GM12892 (cell line): ENCODE measurements around the gene RBP5. TPM values are rescaled to one million over a fixed set of nuclear protein-coding genes. Genes with fewer than 3 reads are reported as not detected.

Experiments used
- DNase-seq: peaks from one replicate; pipeline ENCODE4 v3.0.0; 2011; ENCODE audit not compliant: insufficient read length
- FAIRE-seq: peaks from 2 replicates; lab custom pipeline; 2011; peaks lifted over from hg19 to GRCh38; lab: Jason Lieb, UNC
- POLR2A ChIP-seq: IDR thresholded peaks from 2 replicates; pipeline ENCODE4 v1.6.1; 2011; ENCODE audit warnings: low read depth, low read length, control low read depth
- POLR2AphosphoS5 ChIP-seq: IDR thresholded peaks from 2 replicates; pipeline ENCODE4 v1.6.1; 2011; ENCODE audit warnings: low read depth, low read length, control low read depth
- TAF1 ChIP-seq: IDR thresholded peaks from 2 replicates; pipeline ENCODE4 v1.6.1; 2011; ENCODE audit warnings: low read depth, mild to moderate bottlenecking, control low read depth, low read length, borderline replicate concordance
- polyA plus RNA-seq: library from polyadenylated mRNA; unstranded; fragments of >200 nt; gene quantifications from one replicate; pipeline ENCODE4 v1.2.1, GENCODE V29; 2012; ENCODE audit warnings: missing spikeins, inconsistent platforms; ENCODE audit not compliant: missing spikeins

RBP5 gene
- polyA plus RNA-seq, result 3.9 TPM

- no peak for FAIRE-seq
- no peak for DNase-seq
- TF ChIP-seq TAF1 (no peak), POLR2A (no peak), POLR2AphosphoS5 (no peak)
These were observed at the start of gene RBP5 for GRCh38 chr12:7128681-7129286. RBP5 (minus strand) TSS chr12:7128889; CDS start chr12:7128775, 114 bp downstream.

GRCh38 chr12:7178481-7178880, 49.8 kb upstream of the RBP5 start:
- no peak for TF ChIP-seq POLR2A
- FAIRE-seq, result no peak
- DNase-seq, result no peak

- FAIRE-seq (no peak), DNase-seq (no peak)
- TF ChIP-seq POLR2A (no peak), POLR2AphosphoS5 (no peak)
These were observed 47.9 kb upstream of the RBP5 start for GRCh38 chr12:7176595-7176994.

GRCh38 chr12:7175493-7175892, 46.8 kb upstream of the RBP5 start:
- TF ChIP-seq TAF1, result no peak
- no peak for FAIRE-seq
- no peak for DNase-seq

- no peak for DNase-seq
- TF ChIP-seq POLR2A, result no peak
- no peak for TF ChIP-seq TAF1
- TF ChIP-seq POLR2AphosphoS5, result no peak
- no peak for FAIRE-seq
These were observed 43.2 kb upstream of the RBP5 start for GRCh38 chr12:7171854-7172253.

- TF ChIP-seq TAF1, result no peak
- TF ChIP-seq POLR2AphosphoS5, result no peak
- TF ChIP-seq POLR2A, result no peak
- FAIRE-seq (no peak), DNase-seq (no peak)
These were observed 41.3 kb upstream of the RBP5 start for GRCh38 chr12:7169951-7170350.

GRCh38 chr12:7162691-7163114, 34.0 kb upstream of the RBP5 start:
- no peak for DNase-seq
- no peak for FAIRE-seq

GRCh38 chr12:7161811-7162210, 33.1 kb upstream of the RBP5 start:
- DNase-seq (no peak), FAIRE-seq (no peak)
- no peak for TF ChIP-seq TAF1
- TF ChIP-seq POLR2A, result no peak
- TF ChIP-seq POLR2AphosphoS5, result no peak

More at GRCh38 chr12:7162691-7163114, 34.0 kb upstream of the RBP5 start:
- TF ChIP-seq POLR2A, result no peak
- TF ChIP-seq TAF1, result no peak
- no peak for TF ChIP-seq POLR2AphosphoS5

- DNase-seq (no peak), FAIRE-seq (no peak)
- no peak for TF ChIP-seq TAF1
- no peak for TF ChIP-seq POLR2A
- TF ChIP-seq POLR2AphosphoS5, result no peak
These were observed 32.6 kb upstream of the RBP5 start for GRCh38 chr12:7161327-7161726.

- FAIRE-seq (no peak), DNase-seq (no peak)
- no peak for TF ChIP-seq POLR2A
- no peak for TF ChIP-seq TAF1
- TF ChIP-seq POLR2AphosphoS5, result no peak
These were observed 31.5 kb upstream of the RBP5 start for GRCh38 chr12:7160183-7160582.

GRCh38 chr12:7158781-7159609, 30.3 kb upstream of the RBP5 start:
- DNase-seq (no peak), FAIRE-seq (no peak)
- no peak for TF ChIP-seq TAF1
- no peak for TF ChIP-seq POLR2A
- no peak for TF ChIP-seq POLR2AphosphoS5

GRCh38 chr12:7157391-7157790, 28.7 kb upstream of the RBP5 start:
- DNase-seq (no peak), FAIRE-seq (no peak)
- TF ChIP-seq POLR2A (no peak), POLR2AphosphoS5 (no peak), TAF1 (no peak)
